ENCODE measurements around the gene UFL1.
"Not testable (repeated sequence)": the region's sequence is repeated elsewhere in the genome, so short reads cannot be mapped to it uniquely, and the experiment has no call there.

The UFL1 gene

DNA sequence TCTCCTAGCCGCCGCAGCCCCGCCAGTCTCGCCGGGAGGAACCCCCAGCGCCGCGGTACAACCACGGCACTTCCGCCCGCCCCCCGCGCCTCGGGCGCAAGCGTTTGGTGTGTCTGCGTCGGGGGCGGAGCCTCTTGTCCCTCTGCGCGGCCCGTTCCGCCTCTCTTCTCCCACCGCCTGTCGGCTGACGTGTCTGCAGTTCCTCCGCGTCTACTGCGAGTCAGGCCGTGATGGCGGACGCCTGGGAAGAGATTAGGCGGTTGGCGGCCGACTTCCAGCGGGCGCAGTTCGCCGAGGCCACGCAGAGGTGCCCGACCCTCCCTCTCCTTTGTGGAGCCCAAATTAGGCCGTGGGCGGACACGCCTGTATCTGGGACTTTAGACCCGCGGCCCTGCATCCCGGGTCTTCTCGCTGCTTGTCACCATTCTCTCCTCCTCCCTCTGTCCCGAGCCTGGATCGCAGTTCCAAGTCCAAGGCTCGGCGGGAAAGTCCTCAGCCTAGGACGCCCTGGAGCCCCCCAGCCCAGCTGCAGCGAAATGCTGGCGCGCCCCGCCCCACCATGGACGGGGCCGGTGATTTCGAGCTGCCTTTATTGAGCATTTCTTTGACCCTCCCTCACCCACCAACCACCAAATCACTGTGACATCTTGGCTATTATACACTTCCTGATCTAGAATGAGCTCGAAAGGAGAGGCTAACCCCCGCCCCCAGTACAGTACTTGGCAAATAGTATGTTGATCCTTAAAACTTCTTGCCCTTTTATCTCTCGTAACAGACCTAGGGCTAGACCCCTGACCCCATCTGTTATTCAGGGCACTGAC, at the start of gene UFL1:
Gene UFL1 (plus strand): TSS at position 163 of the 821 bp plus-strand sequence. CDS start 68 bp downstream, at position 231.
- peak; percentile 92 to 93 for DNase-seq (ENCODE audit: low read depth in 2 of 2)

- DNase-seq (ENCODE audit: low read depth in 2 of 2) = not testable (repeated sequence)
Observed at GRCh38 chr6:96472291-96472690, 49.3 kb upstream of the UFL1 start.

DNA sequence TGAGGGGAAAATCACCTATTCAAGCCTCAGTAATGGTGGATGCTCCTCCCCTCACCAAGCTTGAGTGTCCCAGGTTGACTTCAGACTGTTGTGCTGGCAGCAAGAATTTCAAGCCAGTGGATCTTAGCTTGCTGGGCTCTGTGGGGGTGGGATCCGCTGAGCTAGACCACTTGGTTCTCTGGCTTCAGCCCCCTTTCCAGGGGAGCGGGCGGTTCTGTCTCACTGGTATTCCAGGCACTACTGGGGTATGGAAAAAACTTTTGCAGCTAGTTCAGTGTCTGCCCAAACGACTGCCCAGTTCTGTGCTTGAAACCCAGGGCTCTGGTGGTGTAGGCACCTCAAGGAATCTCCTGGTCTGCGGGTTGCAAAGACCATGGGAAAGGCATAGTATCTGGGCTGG, 42.9 kb upstream of the UFL1 start:
- DNase-seq (ENCODE audit: low read depth in 2 of 2) = no peak

DNA sequence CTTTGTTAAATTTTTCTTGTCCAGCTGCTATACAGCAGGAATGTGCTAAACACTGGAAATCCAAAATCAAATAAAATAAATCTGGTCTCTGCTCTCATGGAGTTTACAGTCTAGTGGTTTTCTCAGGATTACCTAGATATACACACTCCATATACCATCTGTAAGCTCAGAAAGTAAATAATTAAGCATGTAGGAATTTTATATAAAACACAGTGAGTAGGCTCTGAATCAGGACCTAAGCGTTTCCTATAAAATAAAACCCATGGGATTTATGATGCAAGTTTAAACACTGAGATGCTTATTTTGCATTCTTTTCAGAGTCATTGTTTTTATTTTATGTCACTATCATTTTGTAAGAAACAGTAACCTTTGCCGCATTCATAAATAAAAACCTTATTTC, 29.7 kb upstream of the UFL1 start:
- no peak for DNase-seq (ENCODE audit: low read depth in 2 of 2)

- no peak for DNase-seq (ENCODE audit: low read depth in 2 of 2)
Observed at GRCh38 chr6:96499781-96500180, 21.8 kb upstream of the UFL1 start.

DNA sequence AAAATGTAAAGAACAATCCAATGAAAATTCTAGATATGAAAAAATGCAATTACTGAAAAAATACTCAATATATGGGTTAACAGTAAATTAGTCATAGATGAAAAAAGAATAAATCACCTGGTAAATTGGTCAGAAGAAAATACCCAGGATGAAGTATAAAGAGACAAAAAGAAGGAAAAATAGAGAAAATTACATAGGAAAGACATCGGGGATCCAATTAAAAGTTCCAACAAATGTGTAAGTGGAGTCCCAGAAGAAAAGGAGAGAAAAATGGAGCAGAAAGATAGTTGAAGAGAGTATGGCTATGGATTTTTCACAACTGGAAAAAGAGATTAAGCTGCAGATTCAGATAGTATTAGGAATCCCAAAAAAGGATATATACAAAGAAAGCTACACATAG, 18.7 kb upstream of the UFL1 start:
- no peak for DNase-seq (ENCODE audit: low read depth in 2 of 2)

DNA sequence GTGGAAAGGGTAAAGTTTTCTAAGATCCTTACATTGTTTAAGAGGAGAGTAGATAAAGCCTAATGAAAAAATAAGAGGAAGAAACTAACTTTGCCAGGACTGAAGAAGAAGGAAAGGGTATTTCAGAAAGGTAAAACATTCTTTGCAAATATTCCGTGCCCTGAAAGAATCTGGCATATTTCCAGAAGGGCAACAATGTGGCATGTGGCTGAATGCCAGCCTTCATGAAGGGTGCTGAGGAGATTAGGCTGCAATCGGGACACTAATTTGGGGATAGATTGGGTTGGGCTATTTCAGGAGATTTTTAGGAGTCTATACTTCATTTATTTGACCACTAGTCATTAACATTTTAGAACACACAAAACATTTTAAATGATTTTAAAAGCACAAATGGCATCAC, 16.2 kb upstream of the UFL1 start:
- DNase-seq (ENCODE audit: low read depth in 2 of 2) = no peak

- no peak for DNase-seq (ENCODE audit: low read depth in 2 of 2)
Observed at GRCh38 chr6:96509281-96509680, 12.3 kb upstream of the UFL1 start.

GRCh38 chr6:96520171-96521115, 1.2 kb upstream of the UFL1 start:
- DNase-seq (ENCODE audit: low read depth in 2 of 2) = no peak

GRCh38 chr6:96521306-96521643, 331 bp upstream of the UFL1 start:
- no peak for DNase-seq (ENCODE audit: low read depth in 2 of 2)

- DNase-seq (ENCODE audit: low read depth in 2 of 2) = no peak
Observed at GRCh38 chr6:96522465-96523009, 931 bp downstream of the UFL1 start.

DNA sequence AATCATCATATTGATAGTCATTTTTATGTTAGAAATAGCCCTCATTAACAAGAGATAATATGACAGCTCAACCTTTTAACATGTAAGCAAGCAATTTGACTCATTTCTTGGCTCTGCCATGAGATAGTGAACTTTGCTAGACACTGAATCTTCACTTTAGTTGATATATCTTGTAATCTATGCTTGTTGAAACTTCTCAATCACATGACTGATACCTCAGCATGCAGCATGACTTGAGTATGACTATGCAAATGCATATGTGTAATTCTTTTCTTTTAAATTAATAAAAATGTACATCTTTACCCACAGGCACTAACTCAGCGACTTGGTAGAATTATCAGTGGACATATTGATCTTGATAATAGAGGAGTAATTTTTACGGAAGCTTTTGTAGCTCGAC, 6.6 kb downstream of the UFL1 start:
- no peak for DNase-seq (ENCODE audit: low read depth in 2 of 2)

GRCh38 chr6:96532399-96532798, 10.8 kb downstream of the UFL1 start:
- DNase-seq (ENCODE audit: low read depth in 2 of 2) = no peak

GRCh38 chr6:96537726-96538125, 16.1 kb downstream of the UFL1 start:
- DNase-seq (ENCODE audit: low read depth in 2 of 2) = no peak

DNA sequence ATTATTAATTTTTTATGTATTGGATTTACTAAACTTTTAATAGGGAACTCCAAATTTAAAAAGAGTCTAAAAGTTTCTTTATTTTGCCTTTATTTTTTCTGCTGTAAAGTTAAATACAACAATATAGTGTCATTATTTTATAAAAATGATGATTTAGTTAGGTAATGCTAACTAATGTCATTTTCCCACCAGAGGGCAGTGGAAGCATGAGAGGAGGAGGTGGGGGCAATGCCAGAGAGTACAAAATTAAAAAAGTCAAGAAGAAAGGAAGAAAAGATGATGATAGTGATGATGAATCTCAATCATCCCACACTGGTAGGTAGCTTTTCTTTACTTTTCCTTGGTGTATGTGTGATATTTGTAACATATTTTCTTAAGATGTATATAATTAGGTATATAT, 21.1 kb downstream of the UFL1 start:
- no peak for DNase-seq (ENCODE audit: low read depth in 2 of 2)

- DNase-seq (ENCODE audit: low read depth in 2 of 2) = no peak
Observed at GRCh38 chr6:96545882-96546281, 24.3 kb downstream of the UFL1 start.

DNA sequence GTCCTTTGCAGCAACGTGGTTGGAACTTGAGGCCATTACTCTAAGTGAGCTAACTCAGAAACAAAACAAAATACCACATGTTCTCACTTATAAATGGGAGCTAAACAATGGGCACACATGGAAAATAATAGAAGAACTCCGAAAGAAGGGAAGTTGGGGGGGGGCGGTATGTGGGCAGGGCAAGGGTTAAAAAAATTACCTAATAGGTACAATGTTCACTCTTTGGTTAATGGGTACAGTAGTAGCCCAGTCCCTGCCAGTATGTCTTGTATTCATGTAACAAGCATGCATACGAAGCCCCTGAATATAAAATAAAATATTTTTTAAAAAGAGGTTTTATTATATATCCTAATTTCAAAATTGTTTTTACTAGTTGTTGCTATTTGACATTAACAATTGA, 26.0 kb downstream of the UFL1 start:
- no peak for DNase-seq (ENCODE audit: low read depth in 2 of 2)

DNA sequence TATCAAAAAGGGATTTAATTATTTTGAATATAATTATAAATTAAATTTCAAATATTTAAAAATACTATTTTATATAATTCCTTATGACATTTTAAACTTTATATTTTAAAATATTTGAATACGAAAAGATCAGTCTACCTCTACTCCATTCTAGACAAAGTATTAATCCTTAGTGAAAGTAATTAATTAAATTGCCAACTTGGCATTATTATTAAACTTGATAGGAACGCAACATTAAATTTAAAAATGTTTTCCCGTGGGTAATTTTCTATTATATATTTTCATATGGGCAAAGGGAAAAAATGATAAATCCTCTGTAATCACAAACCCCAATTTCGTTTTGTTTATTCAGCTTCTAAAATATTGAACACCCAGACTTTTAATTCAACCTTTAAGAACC, 33.0 kb downstream of the UFL1 start:
- DNase-seq (ENCODE audit: low read depth in 2 of 2) = no peak

DNA sequence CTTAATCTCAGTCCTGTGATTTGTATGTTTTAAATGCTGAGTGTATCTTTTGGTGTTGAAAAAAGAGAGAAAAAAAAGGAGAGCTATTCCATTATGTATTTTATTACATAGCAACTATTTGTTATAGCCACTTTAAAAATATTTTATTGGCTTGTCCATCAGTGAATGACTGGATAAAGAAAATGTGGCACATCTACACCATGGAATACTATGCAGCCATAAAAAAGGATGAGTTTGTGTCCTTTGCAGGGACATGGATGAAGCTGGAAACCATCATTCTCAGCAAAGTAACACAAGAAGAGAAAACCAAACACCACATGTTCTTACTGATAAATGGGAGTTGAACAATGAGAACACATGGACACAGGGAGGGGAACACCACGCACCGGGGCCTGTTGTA, 38.1 kb downstream of the UFL1 start:
- not testable (repeated sequence) for DNase-seq (ENCODE audit: low read depth in 2 of 2)

DNA sequence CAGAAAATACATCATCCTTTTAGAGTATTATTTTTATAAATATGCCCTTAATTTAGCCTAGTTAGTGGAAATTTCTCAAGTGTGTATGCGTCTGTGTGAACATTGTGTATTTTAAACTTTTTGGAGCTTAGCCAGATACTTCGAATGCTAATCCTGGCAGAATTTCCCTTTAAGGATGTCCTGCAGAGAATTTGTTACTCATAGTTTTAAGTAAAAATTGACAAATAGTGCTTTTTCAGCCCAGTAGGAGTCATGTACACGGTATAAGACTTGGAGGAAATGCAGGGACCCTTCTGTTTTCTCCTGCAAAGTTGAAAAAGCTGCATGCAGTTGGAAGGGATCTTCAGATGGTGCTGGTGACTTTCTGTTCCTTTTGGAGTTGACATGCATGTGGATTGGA, 41.3 kb downstream of the UFL1 start, which contains the start of gene FHL5:
Gene FHL5 (plus strand): TSS at position 243 of the 400 bp plus-strand sequence. CDS start 40,486 bp downstream, outside the sequence.
- DNase-seq (ENCODE audit: low read depth in 2 of 2) = no peak

DNA sequence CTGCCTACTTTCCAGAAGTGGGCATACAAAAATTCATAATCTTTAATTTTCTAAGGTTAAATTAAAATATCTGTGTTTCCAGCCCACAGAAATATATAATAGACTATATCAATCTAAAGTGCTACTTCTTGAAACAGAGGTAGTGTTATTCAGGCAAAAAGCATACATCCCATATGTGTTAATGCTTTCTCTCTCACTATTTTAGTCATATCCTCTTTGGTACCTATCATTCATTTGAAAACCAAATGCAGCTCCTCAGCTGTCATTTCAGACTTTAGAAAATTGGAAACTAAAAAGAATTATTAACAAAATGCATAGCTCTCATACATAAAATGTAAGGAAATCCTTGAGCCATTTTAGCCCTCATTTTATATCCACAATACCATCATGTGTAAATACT, 42.2 kb downstream of the UFL1 start:
- DNase-seq (ENCODE audit: low read depth in 2 of 2) = no peak

- DNase-seq (ENCODE audit: low read depth in 2 of 2) = no peak
Observed at GRCh38 chr6:96570053-96570452, 48.4 kb downstream of the UFL1 start.

Data from stimulated activated CD8-positive, alpha-beta memory T cell treated with anti-CD3 and anti-CD28 coated beads, Interleukin-15, amount 100 ng/mL, for 48 hours (primary cell).